A673 (cell line): ENCODE measurements around the gene PTGS2.

Source experiments
- CTCF ChIP-seq: fragments of 300-800, 200-600 bp; sonication (generic); conservative IDR thresholded peaks from 2 replicates; pipeline ENCODE4 v1.5.1; 2017; ENCODE audit warnings: low read depth, mild to moderate bottlenecking, antibody characterized with exemption, low read length, moderate library complexity, mixed read lengths
- EZH2 ChIP-seq: fragments of 200-600 bp; sonication (generic); IDR thresholded peaks from 2 replicates; pipeline ENCODE4 v1.6.1; 2017; ENCODE audit warnings: borderline replicate concordance, low read depth, mild to moderate bottlenecking, mixed read lengths, antibody characterized with exemption, low read length; ENCODE audit not compliant: poor library complexity, severe bottlenecking

- no peak for TF ChIP-seq CTCF
- TF ChIP-seq EZH2, result no peak
Observed at GRCh38 chr1:186672596-186672995, 7.6 kb downstream of the PTGS2 start.
